H9 (cell line): ENCODE data around the gene SLC43A1. TPM values are rescaled to one million over a fixed set of nuclear protein-coding genes. Genes with fewer than 3 reads are reported as not detected.

Experiments used
- DNase-seq: peaks from one replicate; pipeline ENCODE4 v3.0.0-alpha.2; 2017
- H2AFZ ChIP-seq: one replicate; pipeline ENCODE4 v1.6.1; 2013; ENCODE audit warnings: mild to moderate bottlenecking, low read length, control low read depth, moderate library complexity
- H2AK5ac ChIP-seq: 2 replicates; pipeline ENCODE4 v1.6.1; 2013; ENCODE audit warnings: low read length, control low read depth, mixed read lengths; ENCODE audit not compliant: insufficient read length
- H2BK120ac ChIP-seq: one replicate; pipeline ENCODE4 v1.6.1; 2013; ENCODE audit warnings: low read depth, mild to moderate bottlenecking, low read length, control low read depth, inconsistent platforms; ENCODE audit not compliant: poor library complexity, severe bottlenecking
- H2BK12ac ChIP-seq: 2 replicates; pipeline ENCODE4 v1.6.1; 2013; ENCODE audit warnings: low read length, control low read depth, mixed read lengths, low read depth; ENCODE audit not compliant: insufficient read length
- H2BK15ac ChIP-seq: 2 replicates; pipeline ENCODE4 v1.6.1; 2013; ENCODE audit warnings: low read depth, low read length, control low read depth
- H2BK20ac ChIP-seq: one replicate; pipeline ENCODE4 v1.6.1; 2013; ENCODE audit warnings: low read depth, mild to moderate bottlenecking, low read length, control low read depth, inconsistent platforms; ENCODE audit not compliant: poor library complexity, severe bottlenecking
- H2BK5ac ChIP-seq: 2 replicates; pipeline ENCODE4 v1.6.1; 2013; ENCODE audit warnings: low read length, control low read depth, mixed read lengths; ENCODE audit not compliant: insufficient read length
- H3K14ac ChIP-seq: 2 replicates; pipeline ENCODE4 v1.6.1; 2013; ENCODE audit warnings: low read length, control low read depth; ENCODE audit not compliant: insufficient read depth
- H3K18ac ChIP-seq: 2 replicates; pipeline ENCODE4 v1.6.1; 2013; ENCODE audit warnings: low read depth, mild to moderate bottlenecking, mixed read lengths, low read length, control low read depth; ENCODE audit not compliant: insufficient read length
- H3K23ac ChIP-seq: 2 replicates; pipeline ENCODE4 v1.6.1; 2013; ENCODE audit warnings: low read length, control low read depth, mixed read lengths, low read depth; ENCODE audit not compliant: insufficient read length
- H3K23me2 ChIP-seq: 2 replicates; pipeline ENCODE4 v1.6.1; 2013; ENCODE audit warnings: low read depth, mild to moderate bottlenecking, mixed read lengths, low read length, control low read depth; ENCODE audit not compliant: insufficient read length, poor library complexity, severe bottlenecking
- H3K27ac ChIP-seq: 2 replicates; pipeline ENCODE4 v1.5.1; 2013; ENCODE audit warnings: low read length, control low read depth, mixed read lengths, low read depth; ENCODE audit not compliant: insufficient read length
- H3K27me3 ChIP-seq: 2 replicates; pipeline ENCODE4 v1.6.1; 2013; ENCODE audit warnings: low read length, control low read depth, inconsistent platforms; ENCODE audit not compliant: insufficient read depth
- H3K4ac ChIP-seq: 2 replicates; pipeline ENCODE4 v1.6.1; 2013; ENCODE audit warnings: low read depth, mild to moderate bottlenecking, control low read depth, inconsistent platforms, low read length, moderate library complexity
- H3K4me1 ChIP-seq: 2 replicates; pipeline ENCODE4 v1.6.1; 2013; ENCODE audit warnings: low read length, control low read depth, inconsistent platforms; ENCODE audit not compliant: insufficient read depth
- H3K4me2 ChIP-seq: 2 replicates; pipeline ENCODE4 v1.6.1; 2013; ENCODE audit warnings: low read length, control low read depth, mixed read lengths; ENCODE audit not compliant: insufficient read length, insufficient read depth
- H3K56ac ChIP-seq: 2 replicates; pipeline ENCODE4 v1.6.1; 2013; ENCODE audit warnings: low read depth, mild to moderate bottlenecking, mixed read lengths, low read length, control low read depth; ENCODE audit not compliant: insufficient read length
- H3K79me1 ChIP-seq: 2 replicates; pipeline ENCODE4 v1.6.1; 2013; ENCODE audit warnings: low read depth, mild to moderate bottlenecking, moderate library complexity, low read length, control low read depth, inconsistent platforms; ENCODE audit not compliant: insufficient read depth, poor library complexity, severe bottlenecking
- H3K79me2 ChIP-seq: 2 replicates; pipeline ENCODE4 v1.6.1; 2013; ENCODE audit warnings: low read length, control low read depth, inconsistent platforms; ENCODE audit not compliant: insufficient read depth
- H3K9ac ChIP-seq: 2 replicates; pipeline ENCODE4 v1.6.1; 2013; ENCODE audit warnings: low read length, control low read depth, mixed read lengths; ENCODE audit not compliant: insufficient read length; ENCODE audit errors: extremely low read depth
- H3K9me3 ChIP-seq: one replicate; pipeline ENCODE4 v1.6.1; 2013; ENCODE audit warnings: low read depth, low read length, inconsistent platforms; ENCODE audit not compliant: control insufficient read depth
- H3T11ph ChIP-seq: one replicate; pipeline ENCODE4 v1.6.1; 2013; ENCODE audit warnings: mild to moderate bottlenecking, low read length, control low read depth, inconsistent platforms
- H4K20me1 ChIP-seq: one replicate; pipeline ENCODE4 v1.6.1; 2013; ENCODE audit not compliant: control insufficient read depth, insufficient read length, insufficient read depth
- H4K5ac ChIP-seq: 2 replicates; pipeline ENCODE4 v1.6.1; 2013; ENCODE audit warnings: low read depth, mild to moderate bottlenecking, mixed read lengths, low read length, control low read depth; ENCODE audit not compliant: insufficient read length
- H4K8ac ChIP-seq: replicated peaks from 2 replicates; pipeline ENCODE4 v1.6.1; 2013; ENCODE audit warnings: low read length, control low read depth, mixed read lengths, low read depth; ENCODE audit not compliant: insufficient read length
- H4K91ac ChIP-seq: 2 replicates; pipeline ENCODE4 v1.6.1; 2013; ENCODE audit warnings: low read depth, mild to moderate bottlenecking, moderate library complexity, mixed read lengths, low read length, control low read depth; ENCODE audit not compliant: insufficient read length
- H3K27ac Mint-ChIP-seq, 3 experiments: 2 replicates in 2 of 3; 3 replicates in 1 of 3; pipeline ENCODE4 v1.8.0; 2020 to 2021; ENCODE audit warnings: mixed read lengths in 3 of 3, mild to moderate bottlenecking in 1 of 3, moderate library complexity in 1 of 3
- H3K27me3 Mint-ChIP-seq: 2 replicates; pipeline ENCODE4 v1.8.0; 2021; ENCODE audit warnings: low read depth, mild to moderate bottlenecking, moderate library complexity, mixed read lengths
- H3K36me3 Mint-ChIP-seq, 3 experiments: 2 replicates in 2 of 3; 3 replicates in 1 of 3; pipeline ENCODE4 v1.8.0; 2020 to 2021; ENCODE audit warnings: low read depth in 3 of 3, mixed read lengths in 3 of 3; ENCODE audit not compliant: insufficient read depth in 1 of 3
- H3K4me1 Mint-ChIP-seq, 2 experiments: 2 replicates each; pipeline ENCODE4 v1.8.0; 2020; ENCODE audit warnings: mixed read lengths in 2 of 2
- H3K4me3 Mint-ChIP-seq, 2 experiments: 2 replicates in 1 of 2; 3 replicates in 1 of 2; pipeline ENCODE4 v1.8.0; 2020 to 2021; ENCODE audit warnings: mild to moderate bottlenecking in 2 of 2, mixed read lengths in 2 of 2, moderate library complexity in 1 of 2
- H3K9me3 Mint-ChIP-seq, 2 experiments: 2 replicates in 1 of 2; 3 replicates in 1 of 2; pipeline ENCODE4 v1.8.0; 2020; ENCODE audit warnings: mild to moderate bottlenecking in 2 of 2, mixed read lengths in 2 of 2, moderate library complexity in 1 of 2
- CTCF ChIP-seq: fragments of 200-600 bp; sonication (generic); conservative IDR thresholded peaks from 3 replicates; pipeline ENCODE4 v1.8.0; 2021; ENCODE audit warnings: antibody characterized with exemption, mild to moderate bottlenecking
- WGBS: extraction: QIAGEN DNeasy Blood & Tissue Kit; methylation state at CpG from one replicate; pipeline ENCODE4 v1.1.7; 2013; ENCODE audit warnings: missing lambda C conversion rate, low lambda C conversion rate, mixed read lengths; ENCODE audit not compliant: insufficient read length; ENCODE audit errors: extremely low coverage; 5-methylcytosine and 5-hydroxymethylcytosine counted together
- total RNA-seq: library from RNA; stranded (reverse); gene quantifications from 2 replicates; pipeline ENCODE4 v1.2.1, GENCODE V29; 2021

The SLC43A1 gene
- total RNA-seq, 1 experiment from 2014 or later = 17.0 TPM

- Histone ChIP-seq H4K91ac (no peak overlapping the region), H3K23me2 (no peaks in the 10 kb centered on the region), H3K4me2 (no peak overlapping the region), H3K79me1 (no peaks in the 10 kb centered on the region), H2AFZ (no peak overlapping the region), H2BK120ac (no peak overlapping the region), H3K27ac (no peak overlapping the region), H3K9me3 (no peaks in the 10 kb centered on the region), H3K18ac (no peak overlapping the region), H3K56ac (no peak overlapping the region), H4K20me1 (no peaks in the 10 kb centered on the region), H2AK5ac (no peak overlapping the region), H3K4ac (no peak overlapping the region), H3K4me1 (peaks cover 5% of the 10 kb centered on the region; the same call in 1 of the 2 replicates), H2BK15ac (no peak overlapping the region), H3T11ph (no peak overlapping the region), H4K5ac (no peak overlapping the region), H2BK20ac (no peak overlapping the region), H3K9ac (no peak overlapping the region), H3K79me2 (no peaks in the 10 kb centered on the region), H3K14ac (no peak overlapping the region), H3K27me3 (no peaks in the 10 kb centered on the region), H4K8ac (no peak overlapping the region), H2BK12ac (no peak overlapping the region), H2BK5ac (no peak overlapping the region), H3K23ac (no peak overlapping the region)
- no peak overlapping the region for H3K4me3 Mint-ChIP-seq
- H3K4me1 Mint-ChIP-seq = peaks cover 28 to 47% of the 10 kb centered on the region in 2 experiments
- peaks cover 4 to 19% (median 12%) of the 10 kb centered on the region in 3 experiments; a peak in 6 of 7 replicates for H3K36me3 Mint-ChIP-seq
- TF ChIP-seq CTCF = no peak
- H3K27me3 Mint-ChIP-seq = no peaks in the 10 kb centered on the region; the same call in 1 of the 2 replicates
- H3K27ac Mint-ChIP-seq = peak overlapping the region in 1 of 3 experiments; percentile 32; a peak in 1 of 7 replicates
- DNase-seq = no peak
- WGBS = no CpG with 5 or more reads among the region's 3 CpGs
- no peaks in the 10 kb centered on the region for H3K9me3 Mint-ChIP-seq
These were observed 13.1 kb downstream of the SLC43A1 start for GRCh38 chr11:57502376-57502775.
